22Rv1 (cell line): ENCODE results near the gene HTT.
"Not testable (repeated sequence)": the region's sequence is repeated elsewhere in the genome, so short reads cannot be mapped to it uniquely, and the experiment has no call there.

ENCODE experiments used
- H3K27ac ChIP-seq: fragments of 450-650 bp; 2 replicates; pipeline ENCODE4 v1.5.1; 2017
- CTCF ChIP-seq: fragments of 450-650 bp; IDR thresholded peaks from 2 replicates; pipeline ENCODE4 v1.5.1; 2017; ENCODE audit warnings: mild to moderate bottlenecking
- ZFX ChIP-seq: fragments of 450-650 bp; IDR thresholded peaks from 2 replicates; pipeline ENCODE4 v1.6.1; 2017; ENCODE audit warnings: antibody characterized with exemption, borderline replicate concordance

HTT gene

DNA sequence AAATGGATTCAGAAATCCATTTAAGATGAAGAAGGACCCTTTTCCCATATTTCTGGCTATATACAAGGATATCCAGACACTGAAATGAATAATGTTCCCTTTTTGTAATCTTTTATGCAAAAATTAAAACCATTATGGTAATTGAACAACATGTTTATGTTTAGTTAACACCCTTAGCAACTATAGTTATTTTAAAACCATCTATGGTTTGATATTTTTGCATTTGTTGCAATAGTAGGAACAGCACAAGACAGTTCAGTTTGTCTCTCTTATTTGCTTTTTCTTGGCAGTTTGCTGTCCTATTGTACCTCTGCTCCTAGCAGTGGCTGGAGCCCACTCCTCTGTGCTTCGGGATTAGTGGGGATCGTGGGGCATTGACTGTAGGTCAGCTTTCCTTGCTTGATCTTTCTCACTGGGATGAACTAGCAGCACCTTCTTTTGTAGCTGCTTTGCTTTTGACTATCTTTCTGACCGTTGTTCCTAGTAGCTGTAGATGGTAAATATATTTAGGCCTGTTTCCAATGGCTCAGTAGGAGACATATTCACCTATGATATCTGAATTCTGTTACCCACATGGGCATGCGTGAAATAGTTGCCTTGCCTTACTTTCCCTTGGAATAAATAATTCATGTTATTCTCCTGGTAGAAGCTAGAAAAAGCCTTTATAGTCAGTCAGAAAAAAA, 12.8 kb downstream of the HTT start:
- no peak for TF ChIP-seq ZFX
- no peak for TF ChIP-seq CTCF
- no peak overlapping the region for H3K27ac ChIP-seq

DNA sequence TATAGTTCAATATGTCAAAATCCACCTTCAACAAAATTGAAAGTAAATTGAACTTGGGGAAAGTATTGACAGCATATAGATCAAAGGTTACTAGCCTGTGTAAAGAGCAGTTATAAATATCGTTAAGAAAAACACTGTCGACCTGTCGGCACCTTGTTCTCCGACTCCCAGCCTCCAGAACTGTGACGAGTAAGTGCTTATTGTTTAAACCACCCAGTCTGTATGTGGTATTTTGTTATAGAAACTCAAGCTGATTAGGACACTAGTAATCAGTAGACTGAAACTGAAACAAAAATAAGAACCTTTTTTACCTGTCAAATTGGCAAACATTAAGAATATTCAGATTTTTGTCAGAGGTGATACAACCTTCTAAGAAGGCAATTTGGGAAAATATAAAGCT, 17.0 kb downstream of the HTT start:
- TF ChIP-seq ZFX (no peak), CTCF (no peak)
- H3K27ac ChIP-seq, result no peak overlapping the region

DNA sequence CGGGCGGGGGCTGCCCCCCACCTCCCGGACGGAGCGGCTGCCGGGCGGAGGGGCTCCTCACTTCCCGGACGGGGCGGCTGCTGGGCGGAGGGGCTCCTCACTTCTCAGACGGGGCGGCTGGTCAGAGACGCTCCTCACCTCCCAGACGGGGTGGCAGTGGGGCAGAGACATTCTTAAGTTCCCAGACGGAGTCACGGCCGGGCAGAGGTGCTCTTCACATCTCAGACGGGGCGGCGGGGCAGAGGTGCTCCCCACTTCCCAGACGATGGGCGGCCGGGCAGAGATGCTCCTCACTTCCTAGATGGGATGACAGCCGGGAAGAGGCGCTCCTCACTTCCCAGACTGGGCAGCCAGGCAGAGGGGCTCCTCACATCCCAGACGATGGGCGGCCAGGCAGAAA, 20.2 kb downstream of the HTT start:
- H3K27ac ChIP-seq, result not testable (repeated sequence)

- TF ChIP-seq ZFX, result no peak
- no peak for TF ChIP-seq CTCF
- H3K27ac ChIP-seq, result no peak overlapping the region
Measured at GRCh38 chr4:3096202-3096601, 21.7 kb downstream of the HTT start.

GRCh38 chr4:3098346-3098745, 23.9 kb downstream of the HTT start:
- no peak overlapping the region for H3K27ac ChIP-seq
- no peak for TF ChIP-seq CTCF
- no peak for TF ChIP-seq ZFX

GRCh38 chr4:3106339-3107186, 32.1 kb downstream of the HTT start:
- H3K27ac ChIP-seq, result no peak overlapping the region
- TF ChIP-seq ZFX, result no peak
- TF ChIP-seq CTCF, result peak; percentile 99

GRCh38 chr4:3107271-3107670, 32.8 kb downstream of the HTT start:
- no peak overlapping the region for H3K27ac ChIP-seq

More at GRCh38 chr4:3107271-3107670, 32.8 kb downstream of the HTT start:
- TF ChIP-seq ZFX, result no peak
- TF ChIP-seq CTCF, result no peak
